Measurements from ENCODE around the gene RAB3D. TPM values are rescaled to one million over a fixed set of nuclear protein-coding genes. Genes with fewer than 3 reads are reported as not detected.

The RAB3D gene
- total and polyA plus RNA-seq, 2 of the 4 experiments (the other 2 are of a cell fraction): 4.8 to 5.5 TPM

DNA sequence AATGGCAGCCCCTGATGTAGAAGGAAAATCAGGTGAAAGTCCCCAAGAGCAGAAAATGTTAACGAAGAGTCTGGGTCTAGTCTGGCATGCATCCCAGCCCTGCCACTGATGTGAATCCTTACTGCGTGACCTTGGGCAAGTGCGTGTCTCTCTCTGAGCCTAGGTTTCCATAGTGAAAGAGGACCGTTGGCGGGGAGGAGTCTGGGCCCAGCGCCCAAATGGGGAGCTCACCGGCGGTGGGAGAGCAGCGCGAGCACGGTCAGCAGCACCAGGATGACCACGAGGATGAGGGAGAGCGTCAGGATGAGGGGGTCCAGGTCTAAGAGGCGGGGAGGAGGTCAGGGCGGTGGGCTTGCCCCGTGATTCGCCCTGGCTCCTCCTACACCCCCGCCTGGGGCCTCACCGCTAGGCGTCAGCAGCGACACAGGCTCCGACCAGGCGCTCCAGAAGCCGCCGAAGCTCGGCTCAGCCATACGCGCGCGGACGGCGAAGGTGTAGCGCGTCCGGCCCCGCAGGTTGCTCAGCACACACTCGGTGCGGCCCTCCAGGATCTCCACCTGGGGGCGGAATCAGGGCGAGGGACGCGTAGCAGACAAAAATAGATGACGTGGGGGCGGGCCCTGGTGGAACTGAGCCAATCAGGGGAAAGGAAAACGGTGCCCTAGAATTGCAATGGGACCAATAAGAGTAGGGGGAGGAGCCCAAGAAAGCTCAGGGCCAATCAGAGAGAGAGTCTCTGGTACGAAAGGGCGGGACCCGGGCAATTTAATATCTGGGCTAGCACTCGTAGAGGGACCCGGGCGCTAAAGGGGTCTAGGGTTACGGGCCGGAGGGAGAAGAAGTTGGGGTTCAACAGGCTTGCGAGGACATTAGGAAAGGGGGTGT lies 41.4 kb upstream of the RAB3D start:
- H3K56ac ChIP-seq (ENCODE audit: extremely low read depth, insufficient read depth, low read length): no peak overlapping the region
- peak overlapping the region; percentile 22; the same call in 1 of the 3 replicates for H2BK15ac ChIP-seq (ENCODE audit: low read depth, low read length)
- peaks cover 20% of the 10 kb centered on the region for H3K4me1 ChIP-seq (ENCODE audit: control insufficient read depth, insufficient read depth, low read length)
- dilution Hi-C loops (cut with HindIII; ENCODE audit: low sequenced_read_pairs, unreplicated experiment): no loop called here
- peaks cover 8 to 25% of the 10 kb centered on the region in 2 experiments for H3K79me1 ChIP-seq (ENCODE audit: low read depth in 1 of 2, low read length in 2 of 2)
- CTCF ChIA-PET: interaction anchor here (0.5 to 2.9 kb wide), 17 partner anchors 11 to 178 kb away, joined by 3 to 9 read pairs (median 4); partner anchors contain the start of genes ELOF1, ODAD3 and PRKCSH
- H3K14ac ChIP-seq (replicated peaks; ENCODE audit: low read depth, low read length): 0 out of 2 replicates have a peak overlapping the region, but pooled peaks have one; percentile 4
- H2BK5ac ChIP-seq (ENCODE audit: low read depth, low read length, poor library complexity, severe bottlenecking): peak overlapping the region; percentile 81
- WGBS, 2 experiments (ENCODE audit: extremely low coverage in 2 of 2, insufficient read length in 1 of 2): 1% methylated on average over 34 of the region's 54 CpGs; no CpG with 5 or more reads in 1 of the 2 experiments
- H3K23ac ChIP-seq (ENCODE audit: low read depth, low read length): peak overlapping the region; percentile 41; the same call in 1 of the 2 replicates
- peak; percentile 93 for DNase-seq
- peak overlapping the region; percentile 97 for H3K4me2 ChIP-seq (ENCODE audit: low read depth, low read length)
- peak overlapping the region; percentile 68 for H2AK9ac ChIP-seq (replicated peaks; ENCODE audit: low read depth, low read length, poor library complexity)
- peak; percentile 88 for ATAC-seq (ENCODE audit: low read depth)
- peak overlapping the region; percentile 9 to 71; a peak in 2 of 4 replicates for H4K8ac ChIP-seq (ENCODE audit: low read depth in 2 of 2, low read length in 2 of 2)
- in situ Hi-C loops (cut with MboI; ENCODE audit: low sequenced_read_pairs): no loop called here
- no peak overlapping the region for H2BK20ac ChIP-seq (ENCODE audit: low read depth, low read length)
- H3K36me3 ChIP-seq (ENCODE audit: control insufficient read depth, insufficient read depth, low read length): no peaks in the 10 kb centered on the region
- H2AK5ac ChIP-seq (ENCODE audit: low read depth, low read length): peak overlapping the region; percentile 51
- peak overlapping the region; percentile 81; the same call in 1 of the 2 replicates for H4K91ac ChIP-seq (ENCODE audit: insufficient read depth, low read depth, low read length)
- peak overlapping the region; percentile 86 for H3K4me3 ChIP-seq (ENCODE audit: insufficient read depth, low read depth, low read length)
- no TSS peak for BruUV-seq (replicated peaks)
- peaks cover 23% of the 10 kb centered on the region for H3K9me1 ChIP-seq (ENCODE audit: insufficient read depth, low read length)
- peak overlapping the region; percentile 60; the same call in 1 of the 2 replicates for H4K5ac ChIP-seq (ENCODE audit: low read depth, low read length)
- H3K27ac ChIP-seq (ENCODE audit: insufficient read depth, low read length): peak overlapping the region; percentile 62
- peaks cover 11% of the 10 kb centered on the region; the same call in 1 of the 2 replicates for H4K20me1 ChIP-seq (ENCODE audit: insufficient read depth, low read length)
- peak overlapping the region; percentile 65 for H3K9ac ChIP-seq (ENCODE audit: low read depth, low read length)
- intact Hi-C loops (cut with micrococcal nuclease): loop anchor here (1.0 to 5.0 kb wide), 3 partner anchors 41 to 102 kb away; no protein-coding TSS in a partner anchor
- peak overlapping the region; percentile 43 for H3K18ac ChIP-seq (ENCODE audit: low read depth, low read length)
- H2AFZ ChIP-seq (replicated peaks; ENCODE audit: low read length, poor library complexity): peak overlapping the region; percentile 96
- POLR2A ChIA-PET (ENCODE audit: unreplicated experiment): interaction anchor here (0.5 to 1.3 kb wide), 4 partner anchors 11 to 87 kb away, joined by 3 to 14 read pairs (median 4); no protein-coding TSS in a partner anchor
- peak overlapping the region; percentile 45 for H2BK120ac ChIP-seq (ENCODE audit: low read depth, low read length)
- no peaks in the 10 kb centered on the region; the same call in 1 of the 2 replicates for H3K27me3 ChIP-seq (ENCODE audit: control insufficient read depth, insufficient read depth, low read length)
- peak overlapping the region; percentile 29 for H3K4ac ChIP-seq (ENCODE audit: low read depth, low read length)
- no peaks in the 10 kb centered on the region for H3K9me3 ChIP-seq (ENCODE audit: control insufficient read depth, insufficient read depth, low read length)
- TF ChIP-seq POLR2A (IDR thresholded peaks at IDR 0.05; ENCODE audit: low read depth, low read length) (peak; percentile 91), MAZ (IDR thresholded peaks at IDR 0.05; ENCODE audit: borderline replicate concordance, low read depth, low read length) (peak; percentile 70; the same call in 1 of the 2 replicates), CEBPB (IDR thresholded peaks at IDR 0.05; ENCODE audit: low read depth, low read length) (no peak), RFX5 (IDR thresholded peaks at IDR 0.05; ENCODE audit: low read depth, low read length) (no peak), MAFK (IDR thresholded peaks at IDR 0.05; ENCODE audit: low read depth, low read length) (no peak), MXI1 (IDR thresholded peaks at IDR 0.05; ENCODE audit: borderline replicate concordance, low read depth, low read length) (no peak), BHLHE40 (IDR thresholded peaks at IDR 0.05; ENCODE audit: low read depth, low read length) (no peak), FOS (IDR thresholded peaks at IDR 0.05; ENCODE audit: low read depth, low read length) (0 out of 2 replicates have a peak, but pooled peaks have one; percentile 15), NFE2L2 (IDR thresholded peaks at IDR 0.05; ENCODE audit: low read depth, low read length) (no peak)
- TF ChIP-seq, protein P1, sequence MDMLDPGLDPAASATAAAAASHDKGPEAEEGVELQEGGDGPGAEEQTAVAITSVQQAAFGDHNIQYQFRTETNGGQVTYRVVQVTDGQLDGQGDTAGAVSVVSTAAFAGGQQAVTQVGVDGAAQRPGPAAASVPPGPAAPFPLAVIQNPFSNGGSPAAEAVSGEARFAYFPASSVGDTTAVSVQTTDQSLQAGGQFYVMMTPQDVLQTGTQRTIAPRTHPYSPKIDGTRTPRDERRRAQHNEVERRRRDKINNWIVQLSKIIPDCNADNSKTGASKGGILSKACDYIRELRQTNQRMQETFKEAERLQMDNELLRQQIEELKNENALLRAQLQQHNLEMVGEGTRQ (IDR thresholded peaks at IDR 0.05; ENCODE audit: low read depth, low read length): no peak
- TF ChIP-seq, protein P2, sequence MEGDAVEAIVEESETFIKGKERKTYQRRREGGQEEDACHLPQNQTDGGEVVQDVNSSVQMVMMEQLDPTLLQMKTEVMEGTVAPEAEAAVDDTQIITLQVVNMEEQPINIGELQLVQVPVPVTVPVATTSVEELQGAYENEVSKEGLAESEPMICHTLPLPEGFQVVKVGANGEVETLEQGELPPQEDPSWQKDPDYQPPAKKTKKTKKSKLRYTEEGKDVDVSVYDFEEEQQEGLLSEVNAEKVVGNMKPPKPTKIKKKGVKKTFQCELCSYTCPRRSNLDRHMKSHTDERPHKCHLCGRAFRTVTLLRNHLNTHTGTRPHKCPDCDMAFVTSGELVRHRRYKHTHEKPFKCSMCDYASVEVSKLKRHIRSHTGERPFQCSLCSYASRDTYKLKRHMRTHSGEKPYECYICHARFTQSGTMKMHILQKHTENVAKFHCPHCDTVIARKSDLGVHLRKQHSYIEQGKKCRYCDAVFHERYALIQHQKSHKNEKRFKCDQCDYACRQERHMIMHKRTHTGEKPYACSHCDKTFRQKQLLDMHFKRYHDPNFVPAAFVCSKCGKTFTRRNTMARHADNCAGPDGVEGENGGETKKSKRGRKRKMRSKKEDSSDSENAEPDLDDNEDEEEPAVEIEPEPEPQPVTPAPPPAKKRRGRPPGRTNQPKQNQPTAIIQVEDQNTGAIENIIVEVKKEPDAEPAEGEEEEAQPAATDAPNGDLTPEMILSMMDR (conservative IDR thresholded peaks at IDR 0.05; ENCODE audit: low read depth, low read length): peak; percentile 53
- TF ChIP-seq, protein P3, sequence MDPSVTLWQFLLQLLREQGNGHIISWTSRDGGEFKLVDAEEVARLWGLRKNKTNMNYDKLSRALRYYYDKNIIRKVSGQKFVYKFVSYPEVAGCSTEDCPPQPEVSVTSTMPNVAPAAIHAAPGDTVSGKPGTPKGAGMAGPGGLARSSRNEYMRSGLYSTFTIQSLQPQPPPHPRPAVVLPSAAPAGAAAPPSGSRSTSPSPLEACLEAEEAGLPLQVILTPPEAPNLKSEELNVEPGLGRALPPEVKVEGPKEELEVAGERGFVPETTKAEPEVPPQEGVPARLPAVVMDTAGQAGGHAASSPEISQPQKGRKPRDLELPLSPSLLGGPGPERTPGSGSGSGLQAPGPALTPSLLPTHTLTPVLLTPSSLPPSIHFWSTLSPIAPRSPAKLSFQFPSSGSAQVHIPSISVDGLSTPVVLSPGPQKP (IDR thresholded peaks at IDR 0.05; ENCODE audit: borderline replicate concordance, low read depth, low read length): no peak
